ENCODE measurements around the gene TMEM143.
"Not testable (repeated sequence)": the region's sequence is repeated elsewhere in the genome, so short reads cannot be mapped to it uniquely, and the experiment has no call there.

TMEM143 gene

DNA sequence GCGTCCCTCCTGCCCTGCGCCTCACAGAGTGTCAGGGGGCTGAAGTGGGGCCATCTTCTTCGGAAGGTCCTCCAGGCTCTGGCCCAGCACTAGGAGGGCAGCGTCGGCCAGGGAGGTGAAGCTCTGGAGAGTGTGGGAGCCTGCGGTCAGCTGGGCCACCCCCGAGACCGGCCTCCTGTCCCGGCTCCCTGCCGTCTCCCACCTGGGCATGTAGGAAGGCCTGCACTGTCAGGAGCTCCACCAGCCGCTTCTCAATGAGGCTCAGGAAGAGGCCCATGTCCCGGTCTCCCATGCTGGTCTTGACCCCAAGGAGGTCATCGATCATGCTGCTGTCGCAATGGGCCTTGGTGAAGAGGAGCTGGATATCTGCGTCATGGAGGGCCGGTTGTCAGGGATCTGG is 65.8 kb downstream of the TMEM143 start:
- no peak for DNase-seq (ENCODE audit: low read depth in 1 of 2, low spot score in 1 of 2)

DNA sequence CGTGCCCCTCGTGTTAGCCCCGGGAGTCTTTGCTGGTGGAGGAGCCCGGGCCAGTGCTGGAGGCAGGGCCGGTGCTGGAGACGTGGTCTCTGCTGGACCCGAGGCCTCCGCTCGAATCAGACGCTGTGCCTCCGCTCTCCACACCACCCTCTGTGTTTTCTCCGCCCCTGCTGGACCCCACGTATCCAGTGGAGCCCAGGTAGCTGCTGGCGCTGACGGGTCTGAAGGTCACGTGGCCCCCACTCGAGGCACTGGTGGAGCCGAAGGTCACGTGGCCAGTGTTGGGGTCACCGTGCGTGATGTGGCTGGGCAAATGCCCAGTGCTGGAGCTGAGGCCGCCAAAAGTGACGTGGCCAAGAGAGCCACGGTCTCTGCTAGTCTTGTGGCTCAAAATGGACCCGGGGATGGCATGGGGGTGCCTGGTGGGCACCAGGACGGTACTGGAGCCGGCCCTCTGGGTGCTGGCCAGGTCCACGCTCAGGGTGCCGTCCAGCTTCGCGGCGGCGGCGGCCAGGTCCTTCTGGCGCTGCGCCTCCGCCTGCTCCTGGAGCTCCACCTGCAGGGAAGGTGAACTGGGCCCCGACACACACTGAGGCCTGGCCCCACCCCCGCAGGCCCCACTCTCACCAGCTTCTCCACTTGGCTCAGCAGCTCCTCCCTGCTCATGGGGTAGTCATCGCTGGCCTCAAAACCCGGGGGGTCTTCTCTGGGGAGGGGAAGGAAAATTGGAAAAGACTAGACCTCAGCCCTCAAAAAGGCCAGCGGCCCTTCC is 66.6 kb downstream of the TMEM143 start:
- DNase-seq (ENCODE audit: low read depth in 1 of 2, low spot score in 1 of 2), result no peak

DNA sequence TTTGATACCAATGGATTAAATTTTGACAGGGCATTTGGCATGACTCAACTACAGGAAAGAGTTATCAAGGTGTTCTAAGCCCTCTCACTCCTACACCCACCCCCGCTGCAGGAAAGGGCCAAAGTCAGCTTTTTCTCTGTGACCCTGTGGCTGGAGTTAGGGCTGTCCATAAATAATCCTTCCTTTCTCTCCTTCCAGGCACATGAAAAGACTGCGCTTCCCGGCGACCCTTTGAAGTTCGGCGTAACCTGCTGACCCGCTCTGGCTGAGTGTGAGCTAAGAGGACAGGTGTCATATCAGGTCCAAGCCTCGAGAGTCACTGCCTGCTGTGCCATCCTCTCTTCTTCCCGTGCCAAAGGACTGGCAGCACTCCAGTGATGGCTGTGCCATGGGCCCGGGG is 68.3 kb downstream of the TMEM143 start:
- DNase-seq (ENCODE audit: low read depth in 1 of 2, low spot score in 1 of 2), result no peak

DNA sequence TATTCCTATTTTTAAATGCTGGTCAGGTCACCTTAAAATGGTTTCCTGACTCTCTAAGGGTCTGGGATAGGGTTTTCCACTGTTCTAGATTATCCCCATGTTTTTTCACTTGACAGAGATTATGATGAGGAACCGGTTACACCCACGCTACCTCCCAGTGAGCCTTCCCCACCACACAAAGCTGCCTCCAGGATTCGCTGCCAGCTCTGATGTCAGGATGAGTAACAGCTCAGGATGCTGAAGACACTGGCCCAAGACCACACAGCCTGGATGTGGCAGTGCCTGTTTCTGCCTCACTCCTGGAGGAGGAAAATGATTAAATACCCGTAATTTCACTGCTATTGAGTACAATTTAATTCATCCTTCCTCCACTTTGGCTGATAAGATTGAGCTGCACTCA is 70.9 kb downstream of the TMEM143 start:
- DNase-seq (ENCODE audit: low read depth in 1 of 2, low spot score in 1 of 2), result no peak

DNA sequence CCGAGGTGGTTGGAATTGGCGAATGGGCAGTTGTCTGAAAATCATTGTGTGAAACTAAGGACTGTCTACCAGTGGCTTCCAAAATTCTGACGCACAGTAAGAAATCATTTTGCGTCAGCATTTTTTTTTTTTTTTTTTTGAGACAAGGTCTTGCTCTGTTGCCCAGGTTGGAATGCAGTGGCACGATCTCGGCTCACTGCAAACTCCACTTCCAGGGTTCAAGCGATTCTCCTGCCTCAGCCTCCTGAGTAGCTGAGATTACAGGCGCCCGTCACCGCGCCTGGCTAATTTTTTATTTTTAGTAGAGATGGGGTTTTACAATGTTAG is 72.3 kb downstream of the TMEM143 start:
- DNase-seq (ENCODE audit: low read depth in 1 of 2, low spot score in 1 of 2), result not testable (repeated sequence)

DNA sequence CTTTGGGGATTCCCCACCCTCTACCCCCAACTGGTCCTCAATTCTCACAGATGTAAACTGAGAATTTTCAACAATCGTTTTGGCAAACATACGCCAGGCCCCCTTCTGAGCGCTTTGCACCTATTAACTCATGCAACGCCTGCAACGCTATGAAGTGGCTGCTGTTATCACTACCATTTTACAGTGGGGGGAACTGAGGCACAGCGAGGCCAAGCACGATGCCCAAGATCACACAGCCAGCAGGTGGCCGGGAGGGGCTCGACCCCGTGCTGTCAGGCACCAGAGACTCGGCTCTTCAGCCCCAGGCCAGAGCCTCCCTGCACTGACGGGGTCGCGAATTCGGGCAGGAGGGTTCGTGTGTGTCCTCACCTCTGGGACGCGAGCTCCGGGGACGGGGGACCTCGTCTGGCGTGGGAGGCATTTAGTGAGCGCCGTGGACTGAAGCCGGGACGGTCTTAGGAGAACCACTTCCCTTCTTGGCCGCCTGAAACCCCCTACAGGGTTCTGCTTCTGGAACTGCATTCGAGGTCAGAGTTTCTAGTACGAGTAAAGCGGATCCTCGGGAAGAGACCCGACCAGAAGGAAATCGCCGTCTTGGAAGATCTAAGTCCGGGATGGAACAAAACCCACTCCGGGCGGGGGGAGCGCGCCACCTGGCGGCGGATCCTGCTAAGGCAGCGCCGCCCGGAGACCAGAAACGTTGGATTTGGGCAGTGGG is 72.8 kb downstream of the TMEM143 start:
- DNase-seq (ENCODE audit: low read depth in 1 of 2, low spot score in 1 of 2), result peak; percentile 35 to 51

DNA sequence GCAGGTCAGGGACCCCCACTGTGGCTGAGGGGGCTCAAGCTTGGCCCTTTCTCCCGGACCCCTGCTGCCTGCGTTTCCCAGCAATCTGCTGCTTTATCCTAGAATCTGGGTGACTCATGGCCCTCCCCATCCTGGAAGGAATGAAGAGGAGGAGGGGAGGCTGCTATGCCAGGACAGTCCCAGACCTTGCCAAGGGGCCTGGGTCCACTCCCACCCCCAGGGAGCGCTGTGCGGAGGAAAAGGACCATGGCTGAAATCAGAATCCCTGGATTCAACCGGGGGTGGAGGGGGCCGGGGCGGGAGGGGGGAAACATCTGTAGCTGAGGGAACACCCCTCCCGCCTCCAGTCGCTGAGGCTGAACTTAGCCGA is 73.4 kb downstream of the TMEM143 start:
- DNase-seq (ENCODE audit: low read depth in 1 of 2, low spot score in 1 of 2), result no peak

DNA sequence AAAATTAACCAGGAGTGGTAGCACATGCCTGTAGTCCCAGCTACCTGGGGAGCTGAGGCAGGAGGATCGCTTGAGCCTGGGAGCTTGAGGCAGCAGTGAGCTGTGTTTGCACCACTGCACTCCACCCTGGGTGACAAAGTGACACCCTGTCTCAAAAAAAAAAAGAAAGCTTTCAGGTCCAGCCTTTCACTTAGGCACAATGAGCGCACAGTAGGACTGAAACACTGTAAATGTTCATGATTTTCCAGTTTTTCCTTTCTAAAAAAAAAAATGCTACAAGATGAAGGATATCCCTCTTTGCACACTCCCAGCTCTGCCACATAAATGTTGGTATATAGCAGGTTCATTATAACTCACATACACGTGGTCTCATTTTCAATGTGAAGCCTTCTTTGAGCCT is 76.0 kb downstream of the TMEM143 start:
- DNase-seq (ENCODE audit: low read depth in 1 of 2, low spot score in 1 of 2), result no peak

DNA sequence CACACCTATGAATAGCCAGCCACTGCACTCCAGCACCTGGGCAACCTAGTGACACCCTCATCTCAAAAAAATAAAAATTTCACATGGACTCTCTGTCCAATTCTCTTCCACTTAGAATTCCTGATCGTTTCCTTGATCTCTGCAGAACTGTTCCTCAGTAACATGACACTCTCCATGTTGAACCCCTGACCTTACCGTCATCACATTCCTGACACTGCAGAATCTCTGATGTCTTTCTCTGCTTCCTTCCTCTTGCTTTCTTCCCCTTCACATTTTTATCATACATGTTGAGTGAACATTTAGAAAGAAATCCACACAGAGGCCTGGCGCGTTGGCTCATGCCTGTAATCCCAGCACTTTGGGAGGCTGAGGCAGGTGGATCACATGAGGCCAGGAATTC is 78.8 kb downstream of the TMEM143 start:
- no peak for DNase-seq (ENCODE audit: low read depth in 1 of 2, low spot score in 1 of 2)

DNA sequence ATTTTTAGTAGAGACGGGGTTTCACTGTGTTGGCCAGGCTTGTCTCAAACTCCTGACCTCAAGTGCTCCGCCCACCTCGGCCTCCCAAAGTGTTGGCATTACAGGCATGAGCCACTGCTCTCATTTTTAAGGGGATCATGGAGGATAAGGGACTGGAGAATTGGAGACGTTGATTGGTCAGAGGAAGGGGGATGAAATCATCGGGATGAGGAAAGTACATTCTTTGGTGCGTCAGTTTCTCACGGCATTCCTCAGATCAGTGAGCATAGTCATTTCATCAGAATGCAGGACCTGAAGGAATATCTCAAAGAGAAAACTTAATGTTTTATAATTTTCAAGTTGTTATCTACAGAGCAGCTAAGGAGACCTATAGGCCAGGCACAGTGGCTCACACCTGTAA is 79.8 kb downstream of the TMEM143 start:
- DNase-seq (ENCODE audit: low read depth in 1 of 2, low spot score in 1 of 2), result no peak
